ENCODE results near the gene DNAJC13. TPM values are rescaled to one million over a fixed set of nuclear protein-coding genes. Genes with fewer than 3 reads are reported as not detected.

Gene DNAJC13
- total RNA-seq, 2 donors from 2014 or later: 39.4 to 40.5 TPM

DNA sequence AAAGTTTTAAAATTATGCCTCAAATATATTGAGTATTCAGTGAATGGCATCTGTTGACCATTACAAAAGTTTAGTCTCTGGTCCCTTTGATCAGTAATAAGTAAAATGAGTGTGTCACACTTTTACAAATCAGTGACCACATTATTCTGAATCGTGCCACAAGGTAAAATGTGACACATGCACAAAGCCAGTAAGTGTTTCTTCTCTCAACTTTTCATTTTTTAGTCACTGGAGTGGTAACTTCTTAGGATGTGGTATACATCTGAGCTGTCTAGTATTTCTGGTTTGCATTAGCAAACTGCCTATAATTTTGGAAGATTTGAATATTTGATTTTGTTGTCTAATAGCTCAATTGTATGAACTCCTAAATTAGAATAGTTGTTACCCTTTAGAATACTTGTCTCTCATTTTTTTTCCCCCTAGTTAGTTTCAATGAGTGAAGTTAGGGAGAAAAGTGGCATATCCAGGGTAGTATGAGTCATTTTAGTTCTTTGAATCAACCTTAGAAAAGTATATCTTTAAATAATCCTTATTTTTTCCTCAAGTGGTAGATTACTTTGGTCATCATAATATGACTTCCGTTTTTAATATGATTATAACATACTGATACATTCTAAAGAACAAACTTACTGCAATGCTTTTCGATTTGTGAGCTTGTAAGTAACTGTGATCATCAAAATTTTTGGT lies 18.1 kb downstream of the DNAJC13 start:
- Histone ChIP-seq H3K27me3 (ENCODE audit: control insufficient read depth, insufficient read depth, low read length, poor library complexity, severe bottlenecking) (no peaks in the 10 kb centered on the region), H3K9me3 (ENCODE audit: control insufficient read depth, low read length) (no peaks in the 10 kb centered on the region), H3K4me1 (ENCODE audit: control insufficient read depth, insufficient read depth, low read length) (no peaks in the 10 kb centered on the region), H3K4me3 (ENCODE audit: low read length) (no peak overlapping the region), H3K36me3 (ENCODE audit: control insufficient read depth, insufficient read depth, low read length) (peaks cover 52% of the 10 kb centered on the region), H3K9ac (ENCODE audit: extremely low read depth, low read length, poor library complexity, severe bottlenecking) (no peak overlapping the region), H3K27ac (ENCODE audit: low read depth, low read length) (no peak overlapping the region)
- Mint-ChIP-seq H3K9me3 (no peaks in the 10 kb centered on the region), H3K4me3 (no peak overlapping the region), H3K4me1 (no peaks in the 10 kb centered on the region), H3K27me3 (ENCODE audit: insufficient read depth) (no peaks in the 10 kb centered on the region), H3K27ac (no peak overlapping the region), H3K36me3 (ENCODE audit: low read depth) (peaks cover 30% of the 10 kb centered on the region)
- TF ChIP-seq, protein P1, sequence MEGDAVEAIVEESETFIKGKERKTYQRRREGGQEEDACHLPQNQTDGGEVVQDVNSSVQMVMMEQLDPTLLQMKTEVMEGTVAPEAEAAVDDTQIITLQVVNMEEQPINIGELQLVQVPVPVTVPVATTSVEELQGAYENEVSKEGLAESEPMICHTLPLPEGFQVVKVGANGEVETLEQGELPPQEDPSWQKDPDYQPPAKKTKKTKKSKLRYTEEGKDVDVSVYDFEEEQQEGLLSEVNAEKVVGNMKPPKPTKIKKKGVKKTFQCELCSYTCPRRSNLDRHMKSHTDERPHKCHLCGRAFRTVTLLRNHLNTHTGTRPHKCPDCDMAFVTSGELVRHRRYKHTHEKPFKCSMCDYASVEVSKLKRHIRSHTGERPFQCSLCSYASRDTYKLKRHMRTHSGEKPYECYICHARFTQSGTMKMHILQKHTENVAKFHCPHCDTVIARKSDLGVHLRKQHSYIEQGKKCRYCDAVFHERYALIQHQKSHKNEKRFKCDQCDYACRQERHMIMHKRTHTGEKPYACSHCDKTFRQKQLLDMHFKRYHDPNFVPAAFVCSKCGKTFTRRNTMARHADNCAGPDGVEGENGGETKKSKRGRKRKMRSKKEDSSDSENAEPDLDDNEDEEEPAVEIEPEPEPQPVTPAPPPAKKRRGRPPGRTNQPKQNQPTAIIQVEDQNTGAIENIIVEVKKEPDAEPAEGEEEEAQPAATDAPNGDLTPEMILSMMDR (conservative IDR thresholded peaks at IDR 0.05): no peak
- DNase-seq: no peak
- WGBS, 2 experiments (ENCODE audit: insufficient coverage in 1 of 2, insufficient read length in 1 of 2): 89 to 100% methylated on average over 1 to 2 of the region's 3 CpGs

DNA sequence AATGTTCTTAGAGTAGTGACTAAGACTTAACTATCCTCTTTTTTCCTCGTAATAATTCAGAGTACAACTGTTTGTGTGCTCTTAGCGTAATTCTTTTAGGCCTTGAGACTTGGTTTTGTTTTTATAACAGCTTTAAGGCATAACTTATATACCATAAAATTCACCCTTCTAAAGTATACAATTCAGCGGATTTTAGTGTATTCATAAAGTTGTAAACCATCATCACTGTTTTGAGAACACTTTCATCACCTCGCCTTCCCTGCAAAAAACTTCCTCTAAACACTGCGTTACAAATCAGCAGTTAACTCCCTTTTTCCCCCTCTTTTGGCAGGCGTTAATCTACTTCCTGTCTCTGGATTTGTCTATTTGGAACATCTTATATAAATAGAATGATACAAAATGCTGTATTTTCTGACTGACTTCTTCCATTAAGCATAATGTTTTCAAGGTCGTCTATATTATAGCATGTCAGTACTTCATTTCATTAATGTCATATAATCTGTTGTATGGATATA lies 18.7 kb downstream of the DNAJC13 start:
- DNase-seq: no peak
- 84 to 100% methylated on average over 3 to 6 of the region's 7 CpGs for WGBS, 2 experiments (ENCODE audit: insufficient coverage in 1 of 2, insufficient read length in 1 of 2)
- no peak overlapping the region for H3K27ac ChIP-seq (ENCODE audit: low read depth, low read length)

DNA sequence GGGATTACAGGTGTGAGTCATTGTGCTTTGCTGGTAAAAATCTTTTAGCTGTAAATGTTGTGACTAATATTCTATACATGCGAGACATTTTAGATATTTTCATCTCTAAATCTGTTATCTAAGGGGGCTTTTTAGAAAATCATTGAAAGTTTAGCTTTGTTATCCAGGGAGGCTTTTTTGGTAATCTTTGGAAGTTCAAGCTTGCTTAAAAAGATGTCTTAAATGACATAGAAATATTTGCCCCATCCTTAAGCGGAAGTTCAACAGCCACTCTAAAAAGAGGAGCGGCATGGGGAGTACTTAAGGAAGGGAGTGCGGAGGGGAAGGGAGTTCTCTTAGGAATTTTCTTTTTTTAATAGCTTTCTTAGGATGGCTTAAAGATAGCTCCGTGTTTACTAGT lies 26.1 kb downstream of the DNAJC13 start:
- H3K36me3 Mint-ChIP-seq (ENCODE audit: low read depth): peaks cover 32% of the 10 kb centered on the region
- peaks cover 13% of the 10 kb centered on the region for H3K4me1 Mint-ChIP-seq
- peaks cover 67% of the 10 kb centered on the region for H3K36me3 ChIP-seq (ENCODE audit: control insufficient read depth, insufficient read depth, low read length)
- H3K27me3 Mint-ChIP-seq (ENCODE audit: insufficient read depth): no peaks in the 10 kb centered on the region
- no peak overlapping the region for H3K4me3 ChIP-seq (ENCODE audit: low read length)
- no peak overlapping the region for H3K27ac ChIP-seq (ENCODE audit: low read depth, low read length)
- H3K9ac ChIP-seq (ENCODE audit: extremely low read depth, low read length, poor library complexity, severe bottlenecking): no peak overlapping the region
- no peaks in the 10 kb centered on the region for H3K4me1 ChIP-seq (ENCODE audit: control insufficient read depth, insufficient read depth, low read length)
- TF ChIP-seq, protein P1 (conservative IDR thresholded peaks at IDR 0.05): no peak
- no peaks in the 10 kb centered on the region for H3K9me3 Mint-ChIP-seq
- DNase-seq: no peak
- H3K4me3 Mint-ChIP-seq: no peak overlapping the region
- peaks cover 15% of the 10 kb centered on the region for H3K9me3 ChIP-seq (ENCODE audit: control insufficient read depth, low read length)
- no peak overlapping the region for H3K27ac Mint-ChIP-seq
- 97 to 100% methylated on average over 4 to 5 of the region's 5 CpGs for WGBS, 2 experiments (ENCODE audit: insufficient coverage in 1 of 2, insufficient read length in 1 of 2)
- no peaks in the 10 kb centered on the region for H3K27me3 ChIP-seq (ENCODE audit: control insufficient read depth, insufficient read depth, low read length, poor library complexity, severe bottlenecking)

More for the DNA sequence above, 18.7 kb downstream of the DNAJC13 start:
- peaks cover 30% of the 10 kb centered on the region for H3K36me3 Mint-ChIP-seq (ENCODE audit: low read depth)
- Histone ChIP-seq H3K36me3 (ENCODE audit: control insufficient read depth, insufficient read depth, low read length) (peaks cover 58% of the 10 kb centered on the region), H3K9ac (ENCODE audit: extremely low read depth, low read length, poor library complexity, severe bottlenecking) (no peak overlapping the region), H3K27me3 (ENCODE audit: control insufficient read depth, insufficient read depth, low read length, poor library complexity, severe bottlenecking) (no peaks in the 10 kb centered on the region), H3K4me3 (ENCODE audit: low read length) (no peak overlapping the region), H3K9me3 (ENCODE audit: control insufficient read depth, low read length) (no peaks in the 10 kb centered on the region), H3K4me1 (ENCODE audit: control insufficient read depth, insufficient read depth, low read length) (no peaks in the 10 kb centered on the region)
- no peak overlapping the region for H3K4me3 Mint-ChIP-seq
- no peaks in the 10 kb centered on the region for H3K27me3 Mint-ChIP-seq (ENCODE audit: insufficient read depth)
- H3K27ac Mint-ChIP-seq: no peak overlapping the region
- TF ChIP-seq, protein P1 (conservative IDR thresholded peaks at IDR 0.05): no peak
- no peaks in the 10 kb centered on the region for H3K9me3 Mint-ChIP-seq
- H3K4me1 Mint-ChIP-seq: no peaks in the 10 kb centered on the region

Data from endodermal cell (in vitro differentiated cells).